Islet of Langerhans (tissue), 1 donor: ENCODE data around the gene SYNJ2BP.

Experiments used
- FAIRE-seq: peaks from one replicate; lab custom pipeline; 2011; peaks lifted over from hg19 to GRCh38; lab: Jason Lieb, UNC

Gene SYNJ2BP

DNA sequence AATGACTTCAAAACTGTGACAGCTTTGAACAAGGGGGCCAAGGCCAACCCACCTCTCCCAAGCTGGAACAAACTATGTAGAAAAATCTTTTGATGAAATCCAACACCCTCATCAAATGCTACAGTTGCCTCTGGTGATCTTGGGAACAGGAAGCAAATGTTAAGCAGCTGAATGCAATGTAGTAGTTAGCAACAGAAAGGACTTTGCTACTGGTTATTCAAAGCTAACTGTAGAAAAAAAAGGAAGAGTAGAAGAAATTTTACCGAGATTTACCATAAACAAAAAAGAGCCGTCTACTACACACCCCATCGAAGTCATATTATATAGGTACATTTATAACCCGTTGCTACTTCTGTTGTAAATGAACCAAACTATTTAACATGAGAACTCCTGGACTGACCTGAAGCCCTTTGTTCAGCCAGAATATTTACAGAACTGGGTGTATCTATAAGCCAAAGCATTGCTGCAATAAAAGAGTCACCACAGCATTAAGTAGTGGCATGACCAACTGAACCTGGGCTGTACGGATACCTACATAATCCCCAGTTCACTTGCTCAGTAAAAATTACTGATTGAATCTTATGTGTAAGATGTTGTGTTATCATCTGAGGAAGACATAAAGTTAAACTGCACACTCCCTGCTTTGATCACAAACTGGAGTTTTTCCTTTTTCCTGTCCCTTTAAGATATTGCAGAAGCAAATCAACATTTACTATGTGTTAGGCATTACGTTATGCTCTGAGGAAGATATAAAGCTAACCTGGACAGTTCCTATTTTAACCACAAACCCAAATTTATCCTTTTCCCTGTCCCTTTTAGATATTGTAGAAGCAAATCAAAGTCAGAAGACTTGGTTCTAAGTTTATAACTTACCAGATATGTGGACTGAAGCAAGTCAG lies 25.1 kb downstream of the SYNJ2BP start:
- FAIRE-seq = no peak

- FAIRE-seq = no peak
Measured at GRCh38 chr14:70382536-70382935, 34.4 kb downstream of the SYNJ2BP start.

- FAIRE-seq = no peak
Measured at GRCh38 chr14:70380824-70381223, 36.1 kb downstream of the SYNJ2BP start.

DNA sequence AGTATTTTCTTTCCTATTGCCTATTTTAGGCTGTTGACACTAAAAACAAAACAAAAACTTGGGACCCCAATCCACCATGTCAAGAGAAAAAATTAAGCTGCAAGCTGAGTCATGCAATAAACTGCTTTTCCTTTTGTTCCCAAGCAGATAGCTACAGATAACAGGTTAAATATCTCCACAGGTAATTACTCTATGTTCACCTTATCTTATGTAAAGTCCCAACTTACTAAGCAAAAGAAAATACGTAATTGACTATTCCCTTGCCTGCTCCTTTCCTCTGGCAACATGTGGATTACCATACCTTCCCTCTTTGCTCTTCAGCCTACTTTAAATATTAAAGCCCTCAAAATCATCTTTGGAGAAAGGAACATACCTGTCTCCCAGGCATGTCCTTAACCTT lies 38.2 kb downstream of the SYNJ2BP start:
- FAIRE-seq = no peak
